ENCODE data around the gene NXPE3. TPM values are rescaled to one million over a fixed set of nuclear protein-coding genes. Genes with fewer than 3 reads are reported as not detected.

NXPE3 gene
- total RNA-seq, 3 donors from 2014 or later, result 1.7 to 15.1 (median 3.8) TPM

DNA sequence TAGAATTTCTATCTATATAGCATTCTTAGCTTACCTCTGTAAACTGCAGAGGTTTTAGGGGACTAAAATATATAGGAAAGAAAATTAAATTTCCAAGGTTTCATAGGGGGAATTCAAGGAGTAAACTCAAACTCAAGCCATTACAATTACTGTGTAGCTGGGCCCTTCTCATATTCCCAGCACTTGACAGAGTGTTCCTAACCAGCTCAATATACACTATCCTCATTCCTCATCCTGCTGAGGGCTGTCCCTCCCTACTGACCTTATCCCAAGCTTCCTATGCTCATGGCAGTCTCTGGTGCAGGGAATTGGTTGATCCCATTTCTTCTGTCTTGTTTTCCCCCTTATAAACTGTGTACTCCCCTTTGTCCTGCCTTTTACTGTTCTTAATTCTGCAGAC, 33.9 kb downstream of the NXPE3 start:
- no peak for ATAC-seq
- intact Hi-C loops (cut with DNase I, micrococcal nuclease), result loop anchor here (2.0 to 5.0 kb wide), 2 partner anchors 412 to 414 kb away; no protein-coding TSS in a partner anchor
- TF ChIP-seq CTCF (IDR thresholded peaks at IDR 0.05), result no peak
- DNase-seq, result no peak
- Histone ChIP-seq H3K9me3 (no peaks in the 10 kb centered on the region), H3K4me3 (no peak overlapping the region), H3K36me3 (ENCODE audit: low read depth) (no peaks in the 10 kb centered on the region), H3K4me1 (ENCODE audit: low read depth) (peaks cover 7% of the 10 kb centered on the region)

GRCh38 chr3:101813817-101814440, 34.9 kb downstream of the NXPE3 start:
- Histone ChIP-seq H3K9me3 (no peaks in the 10 kb centered on the region), H3K36me3 (ENCODE audit: low read depth) (no peaks in the 10 kb centered on the region), H3K4me1 (ENCODE audit: low read depth) (peaks cover 7% of the 10 kb centered on the region), H3K4me3 (no peak overlapping the region)
- TF ChIP-seq CTCF (IDR thresholded peaks at IDR 0.05), result no peak
- intact Hi-C loops (cut with DNase I, micrococcal nuclease), result loop anchor here (2.0 to 5.0 kb wide), 2 partner anchors 411 to 413 kb away; no protein-coding TSS in a partner anchor
- ATAC-seq, result peak; percentile 54
- DNase-seq, result no peak

DNA sequence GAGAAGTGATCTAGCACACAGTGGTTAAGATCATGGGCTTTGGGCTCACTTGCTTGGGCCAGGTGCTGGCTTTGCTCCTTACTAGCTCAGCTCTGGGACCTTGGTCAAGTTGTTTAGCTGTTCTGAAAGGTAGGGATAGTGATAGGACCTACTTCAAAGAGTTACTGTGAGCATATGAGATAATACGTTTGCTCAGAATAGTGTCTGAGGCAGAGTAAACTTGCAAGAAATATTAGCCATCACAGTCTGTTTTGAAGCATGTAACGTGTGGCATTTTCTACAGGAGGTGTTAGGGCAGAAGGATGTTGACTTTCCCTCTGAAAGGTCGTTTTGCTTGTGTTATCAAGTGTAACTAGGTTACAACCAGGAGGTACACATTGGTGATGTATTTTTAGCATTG, 35.8 kb downstream of the NXPE3 start:
- peak; percentile 70 for ATAC-seq
- TF ChIP-seq CTCF (IDR thresholded peaks at IDR 0.05), result no peak
- DNase-seq, result no peak
- Histone ChIP-seq H3K4me3 (no peak overlapping the region), H3K4me1 (ENCODE audit: low read depth) (peaks cover 7% of the 10 kb centered on the region), H3K36me3 (ENCODE audit: low read depth) (no peaks in the 10 kb centered on the region), H3K9me3 (no peaks in the 10 kb centered on the region)
- intact Hi-C loops (cut with DNase I, micrococcal nuclease), result loop anchor here in 1 of 2 donors (5.0 kb wide), 1 partner anchor 412 kb away; no protein-coding TSS in a partner anchor

DNA sequence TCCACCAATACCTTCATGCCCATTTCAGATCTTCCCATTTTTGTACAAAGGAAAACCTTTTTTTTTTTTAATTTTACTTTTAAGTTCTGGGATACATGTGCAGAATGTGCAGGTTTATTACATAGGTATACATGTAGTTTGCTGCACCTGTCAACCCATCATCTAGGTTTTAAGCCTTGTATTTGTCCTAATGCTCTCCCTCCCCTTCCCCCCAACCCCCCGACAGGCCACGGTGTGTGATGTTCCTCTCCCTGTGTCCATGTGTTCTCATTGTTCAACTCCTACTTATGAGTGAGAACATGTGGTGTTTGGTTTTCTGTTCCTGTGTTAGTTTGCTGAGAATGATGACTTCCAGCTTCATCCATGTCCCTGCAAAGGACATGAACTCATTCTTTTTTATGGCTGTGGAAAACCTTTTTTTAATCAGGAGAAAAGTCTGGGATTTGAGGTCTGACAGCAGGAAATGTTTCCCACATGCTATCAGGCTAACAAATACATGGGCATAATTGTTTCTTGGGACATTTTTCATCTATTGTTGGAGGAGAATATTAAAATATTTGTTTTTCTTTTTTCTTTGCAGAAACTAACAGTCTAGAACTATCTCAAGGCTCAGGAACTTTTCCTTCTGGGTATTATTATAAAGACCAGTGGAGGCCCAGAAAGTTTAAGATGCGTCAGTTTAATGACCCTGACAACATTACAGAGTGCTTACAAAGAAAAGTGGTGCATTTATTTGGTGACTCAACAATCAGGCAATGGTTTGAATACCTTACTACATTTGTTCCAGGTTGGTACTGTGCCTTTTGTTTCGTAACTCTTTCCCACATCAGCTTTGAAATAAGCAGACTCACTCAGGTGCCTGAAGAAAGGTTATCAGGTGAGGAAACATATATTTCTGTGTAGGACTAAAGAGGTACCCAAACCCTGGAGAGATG, 37.5 kb downstream of the NXPE3 start:
- Histone ChIP-seq H3K4me1 (ENCODE audit: low read depth) (peaks cover 7% of the 10 kb centered on the region), H3K9me3 (no peaks in the 10 kb centered on the region), H3K36me3 (ENCODE audit: low read depth) (no peaks in the 10 kb centered on the region), H3K4me3 (no peak overlapping the region)
- DNase-seq (no peak), ATAC-seq (no peak)
- intact Hi-C loops (cut with DNase I, micrococcal nuclease), result no loop called here
- no peak for TF ChIP-seq CTCF (IDR thresholded peaks at IDR 0.05)

DNA sequence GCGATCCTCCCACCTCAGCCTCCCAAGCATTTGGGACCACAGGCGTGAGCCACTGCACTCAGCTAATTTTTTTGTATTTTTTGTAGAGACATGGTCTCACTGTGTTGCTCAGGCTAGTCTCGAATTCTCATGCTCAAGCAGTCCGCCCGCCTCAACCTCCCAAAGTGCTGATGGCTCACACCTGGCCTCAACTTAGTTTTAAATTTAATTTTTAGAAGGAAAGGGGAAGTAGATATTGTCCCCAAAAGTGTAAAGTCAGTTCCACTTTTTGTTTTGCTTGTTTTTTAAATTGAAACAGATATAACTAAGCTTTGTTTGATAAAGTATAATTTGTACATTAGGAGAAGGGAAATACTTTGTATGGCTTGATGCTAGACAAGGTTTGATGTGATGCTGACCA, 39.0 kb downstream of the NXPE3 start:
- Histone ChIP-seq H3K4me3 (no peak overlapping the region), H3K9me3 (no peaks in the 10 kb centered on the region), H3K4me1 (ENCODE audit: low read depth) (peaks cover 7% of the 10 kb centered on the region), H3K36me3 (ENCODE audit: low read depth) (no peaks in the 10 kb centered on the region)
- DNase-seq, result no peak
- ATAC-seq, result no peak
- intact Hi-C loops (cut with DNase I, micrococcal nuclease), result no loop called here
- no peak for TF ChIP-seq CTCF (IDR thresholded peaks at IDR 0.05)

Measured in mucosa of descending colon (tissue), 3 donors.